ENCODE results near the gene GNLY. TPM values are rescaled to one million over a fixed set of nuclear protein-coding genes. Genes with fewer than 3 reads are reported as not detected.

The GNLY gene
- total RNA-seq, 2 donors from 2014 or later, result not detected

GRCh38 chr2:85702172-85702571 is 8.0 kb downstream of the GNLY start:
- no peak for DNase-seq
- Histone ChIP-seq H3K9me3 (ENCODE audit: control insufficient read depth, low read length) (no peaks in the 10 kb centered on the region), H3K4me1 (ENCODE audit: control insufficient read depth, insufficient read depth, low read length) (peaks cover 3% of the 10 kb centered on the region), H3K36me3 (ENCODE audit: control insufficient read depth, insufficient read depth, low read length) (no peaks in the 10 kb centered on the region), H3K4me3 (ENCODE audit: low read length) (no peak overlapping the region), H3K27ac (ENCODE audit: low read depth, low read length) (no peak overlapping the region), H3K27me3 (ENCODE audit: control insufficient read depth, insufficient read depth, low read length, poor library complexity, severe bottlenecking) (peaks cover 13% of the 10 kb centered on the region), H3K9ac (ENCODE audit: extremely low read depth, low read length, poor library complexity, severe bottlenecking) (no peak overlapping the region)
- Mint-ChIP-seq H3K27me3 (ENCODE audit: insufficient read depth) (peaks cover 28% of the 10 kb centered on the region), H3K27ac (peak overlapping the region; percentile 4), H3K9me3 (no peaks in the 10 kb centered on the region), H3K4me3 (no peak overlapping the region), H3K36me3 (ENCODE audit: low read depth) (no peaks in the 10 kb centered on the region), H3K4me1 (peaks cover 18% of the 10 kb centered on the region)
- TF ChIP-seq CTCF (conservative IDR thresholded peaks at IDR 0.05), result no peak

DNA sequence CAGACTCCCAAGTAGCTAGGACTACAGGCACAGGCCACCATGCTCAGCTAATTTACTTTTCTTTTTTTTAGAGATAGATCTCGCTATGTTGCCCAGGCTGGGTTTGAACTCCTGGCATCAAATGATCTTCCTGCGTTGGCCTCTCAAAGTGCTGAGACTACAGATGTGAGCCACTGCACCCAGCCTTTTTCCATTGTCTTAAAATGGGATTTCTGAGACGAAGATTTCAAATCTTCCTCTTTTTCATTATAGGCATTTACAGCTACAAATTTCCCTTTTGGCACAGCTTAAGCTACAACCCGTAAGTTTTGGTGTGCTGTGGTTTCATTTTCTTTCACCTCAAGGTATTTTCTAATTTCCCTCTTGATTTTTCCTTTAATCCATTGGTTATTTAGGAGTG is 8.6 kb downstream of the GNLY start:
- Histone ChIP-seq H3K27ac (ENCODE audit: low read depth, low read length) (no peak overlapping the region), H3K4me1 (ENCODE audit: control insufficient read depth, insufficient read depth, low read length) (peaks cover 3% of the 10 kb centered on the region), H3K9me3 (ENCODE audit: control insufficient read depth, low read length) (no peaks in the 10 kb centered on the region), H3K27me3 (ENCODE audit: control insufficient read depth, insufficient read depth, low read length, poor library complexity, severe bottlenecking) (peaks cover 7% of the 10 kb centered on the region), H3K36me3 (ENCODE audit: control insufficient read depth, insufficient read depth, low read length) (no peaks in the 10 kb centered on the region), H3K4me3 (ENCODE audit: low read length) (no peak overlapping the region), H3K9ac (ENCODE audit: extremely low read depth, low read length, poor library complexity, severe bottlenecking) (no peak overlapping the region)
- H3K36me3 Mint-ChIP-seq (ENCODE audit: low read depth), result no peaks in the 10 kb centered on the region
- peaks cover 23% of the 10 kb centered on the region for H3K27me3 Mint-ChIP-seq (ENCODE audit: insufficient read depth)
- WGBS, 2 experiments (ENCODE audit: insufficient coverage in 1 of 2, insufficient read length in 1 of 2), result 88 to 95% methylated on average over 3 to 4 of the region's 4 CpGs
- H3K27ac Mint-ChIP-seq, result peak overlapping the region; percentile 4
- H3K9me3 Mint-ChIP-seq, result no peaks in the 10 kb centered on the region
- no peak for DNase-seq
- H3K4me3 Mint-ChIP-seq, result no peak overlapping the region
- no peak for TF ChIP-seq CTCF (conservative IDR thresholded peaks at IDR 0.05)
- H3K4me1 Mint-ChIP-seq, result peaks cover 18% of the 10 kb centered on the region

DNA sequence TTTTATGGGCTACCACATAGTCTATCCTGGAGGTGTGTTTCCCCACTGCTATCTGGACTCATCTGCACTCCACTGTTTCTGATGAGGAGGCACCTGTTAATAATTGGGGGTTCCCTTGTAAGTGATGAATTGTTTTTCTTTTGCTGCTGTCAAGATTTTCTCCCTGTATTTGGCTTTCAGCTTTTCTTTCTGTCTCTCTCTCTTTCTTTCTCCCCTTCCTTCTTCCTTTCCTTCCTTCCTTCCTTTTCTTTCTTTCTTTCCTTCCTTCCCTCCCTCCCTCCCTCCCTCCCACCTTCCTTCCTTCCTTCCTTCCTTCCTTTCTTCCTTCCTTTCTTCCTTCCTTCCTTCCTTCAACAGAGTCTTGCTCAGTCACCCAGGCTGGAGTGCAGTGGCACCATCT is 9.2 kb downstream of the GNLY start:
- Mint-ChIP-seq H3K4me1 (peaks cover 18% of the 10 kb centered on the region), H3K9me3 (no peaks in the 10 kb centered on the region), H3K4me3 (no peak overlapping the region), H3K36me3 (ENCODE audit: low read depth) (no peaks in the 10 kb centered on the region), H3K27me3 (ENCODE audit: insufficient read depth) (peaks cover 20% of the 10 kb centered on the region), H3K27ac (no peak overlapping the region)
- H3K9ac ChIP-seq (ENCODE audit: extremely low read depth, low read length, poor library complexity, severe bottlenecking), result no peak overlapping the region
- peaks cover 3% of the 10 kb centered on the region for H3K4me1 ChIP-seq (ENCODE audit: control insufficient read depth, insufficient read depth, low read length)
- DNase-seq, result no peak
- peaks cover 2% of the 10 kb centered on the region for H3K27me3 ChIP-seq (ENCODE audit: control insufficient read depth, insufficient read depth, low read length, poor library complexity, severe bottlenecking)
- H3K4me3 ChIP-seq (ENCODE audit: low read length), result no peak overlapping the region
- no peak overlapping the region for H3K27ac ChIP-seq (ENCODE audit: low read depth, low read length)
- H3K36me3 ChIP-seq (ENCODE audit: control insufficient read depth, insufficient read depth, low read length), result no peaks in the 10 kb centered on the region
- no peaks in the 10 kb centered on the region for H3K9me3 ChIP-seq (ENCODE audit: control insufficient read depth, low read length)
- TF ChIP-seq CTCF (conservative IDR thresholded peaks at IDR 0.05), result no peak

Data from endodermal cell (in vitro differentiated cells).